ENCODE measurements around the gene HACD2. TPM values are rescaled to one million over a fixed set of nuclear protein-coding genes. Genes with fewer than 3 reads are reported as not detected.
A peak's percentile ranks its signal among the peaks of the same experiment; 100 is the strongest.
"Not testable (repeated sequence)": the region's sequence is repeated elsewhere in the genome, so short reads cannot be mapped to it uniquely, and the experiment has no call there.

The HACD2 gene
- polyA plus RNA-seq, 1 donor = 75.2 TPM

- not testable (repeated sequence) for H3K4me1 ChIP-seq (ENCODE audit: control insufficient read depth, insufficient read depth, low read length); DNase-seq; H3K9me3 ChIP-seq (ENCODE audit: control insufficient read depth, low read depth, low read length); H3K4me3 ChIP-seq (ENCODE audit: low read length); H3K36me3 ChIP-seq (ENCODE audit: control insufficient read depth, insufficient read depth, low read length); H3K27ac ChIP-seq (ENCODE audit: low read length); H3K27me3 ChIP-seq (ENCODE audit: control insufficient read depth, insufficient read depth, low read length)
- no CpG with 5 or more reads among the region's 8 CpGs for WGBS (ENCODE audit: insufficient coverage, low lambda C conversion rate)
Measured at GRCh38 chr3:123487063-123487462, 97.8 kb downstream of the HACD2 start.

- no peaks in the 10 kb centered on the region for H3K27me3 ChIP-seq (ENCODE audit: control insufficient read depth, insufficient read depth, low read length)
- no CpG with 5 or more reads among the region's 7 CpGs for WGBS (ENCODE audit: insufficient coverage, low lambda C conversion rate)
- no peaks in the 10 kb centered on the region for H3K4me1 ChIP-seq (ENCODE audit: control insufficient read depth, insufficient read depth, low read length)
- H3K36me3 ChIP-seq (ENCODE audit: control insufficient read depth, insufficient read depth, low read length) = peaks cover 4% of the 10 kb centered on the region
- H3K4me3 ChIP-seq (ENCODE audit: low read length) = no peak overlapping the region
- H3K9me3 ChIP-seq (ENCODE audit: control insufficient read depth, low read depth, low read length) = no peaks in the 10 kb centered on the region
- no peak overlapping the region for H3K27ac ChIP-seq (ENCODE audit: low read length)
- DNase-seq = no peak
Measured at GRCh38 chr3:123486460-123486859, 98.4 kb downstream of the HACD2 start.

- DNase-seq = no peak
- no CpG with 5 or more reads among the region's 4 CpGs for WGBS (ENCODE audit: insufficient coverage, low lambda C conversion rate)
- Histone ChIP-seq H3K27me3 (ENCODE audit: control insufficient read depth, insufficient read depth, low read length) (no peaks in the 10 kb centered on the region), H3K4me3 (ENCODE audit: low read length) (no peak overlapping the region), H3K27ac (ENCODE audit: low read length) (no peak overlapping the region), H3K36me3 (ENCODE audit: control insufficient read depth, insufficient read depth, low read length) (peaks cover 4% of the 10 kb centered on the region), H3K4me1 (ENCODE audit: control insufficient read depth, insufficient read depth, low read length) (no peaks in the 10 kb centered on the region), H3K9me3 (ENCODE audit: control insufficient read depth, low read depth, low read length) (no peaks in the 10 kb centered on the region)
Measured at GRCh38 chr3:123485551-123485950, 99.3 kb downstream of the HACD2 start.

- no peaks in the 10 kb centered on the region for H3K36me3 ChIP-seq (ENCODE audit: control insufficient read depth, insufficient read depth, low read length)
- no CpG with 5 or more reads among the region's 6 CpGs for WGBS (ENCODE audit: insufficient coverage, low lambda C conversion rate)
- no peaks in the 10 kb centered on the region for H3K9me3 ChIP-seq (ENCODE audit: control insufficient read depth, low read depth, low read length)
- H3K4me3 ChIP-seq (ENCODE audit: low read length) = no peak overlapping the region
- no peaks in the 10 kb centered on the region for H3K4me1 ChIP-seq (ENCODE audit: control insufficient read depth, insufficient read depth, low read length)
- no peaks in the 10 kb centered on the region for H3K27me3 ChIP-seq (ENCODE audit: control insufficient read depth, insufficient read depth, low read length)
- no peak for DNase-seq
- no peak overlapping the region for H3K27ac ChIP-seq (ENCODE audit: low read length)
Measured at GRCh38 chr3:123483146-123483545, 101.7 kb downstream of the HACD2 start.

GRCh38 chr3:123481722-123482457 lies 103.0 kb downstream of the HACD2 start:
- no peak for DNase-seq
- Histone ChIP-seq H3K9me3 (ENCODE audit: control insufficient read depth, low read depth, low read length) (no peaks in the 10 kb centered on the region), H3K27me3 (ENCODE audit: control insufficient read depth, insufficient read depth, low read length) (no peaks in the 10 kb centered on the region), H3K27ac (ENCODE audit: low read length) (no peak overlapping the region), H3K4me3 (ENCODE audit: low read length) (no peak overlapping the region), H3K36me3 (ENCODE audit: control insufficient read depth, insufficient read depth, low read length) (no peaks in the 10 kb centered on the region), H3K4me1 (ENCODE audit: control insufficient read depth, insufficient read depth, low read length) (no peaks in the 10 kb centered on the region)
- WGBS (ENCODE audit: insufficient coverage, low lambda C conversion rate) = 80% methylated on average over 2 of the region's 12 CpGs

GRCh38 chr3:123481071-123481470 lies 103.8 kb downstream of the HACD2 start:
- Histone ChIP-seq H3K4me1 (ENCODE audit: control insufficient read depth, insufficient read depth, low read length) (no peaks in the 10 kb centered on the region), H3K36me3 (ENCODE audit: control insufficient read depth, insufficient read depth, low read length) (no peaks in the 10 kb centered on the region), H3K9me3 (ENCODE audit: control insufficient read depth, low read depth, low read length) (no peaks in the 10 kb centered on the region), H3K27ac (ENCODE audit: low read length) (no peak overlapping the region), H3K27me3 (ENCODE audit: control insufficient read depth, insufficient read depth, low read length) (no peaks in the 10 kb centered on the region), H3K4me3 (ENCODE audit: low read length) (no peak overlapping the region)
- whole genome bisulfite sequencing (ENCODE audit: insufficient coverage, low lambda C conversion rate) = no CpG with 5 or more reads among the region's 7 CpGs
- DNase-seq = no peak

GRCh38 chr3:123480428-123480827 lies 104.4 kb downstream of the HACD2 start:
- Histone ChIP-seq H3K27ac (ENCODE audit: low read length) (no peak overlapping the region), H3K9me3 (ENCODE audit: control insufficient read depth, low read depth, low read length) (no peaks in the 10 kb centered on the region), H3K4me1 (ENCODE audit: control insufficient read depth, insufficient read depth, low read length) (no peaks in the 10 kb centered on the region), H3K36me3 (ENCODE audit: control insufficient read depth, insufficient read depth, low read length) (no peaks in the 10 kb centered on the region), H3K27me3 (ENCODE audit: control insufficient read depth, insufficient read depth, low read length) (no peaks in the 10 kb centered on the region), H3K4me3 (ENCODE audit: low read length) (no peak overlapping the region)
- WGBS (ENCODE audit: insufficient coverage, low lambda C conversion rate) = no CpG with 5 or more reads among the region's 4 CpGs
- no peak for DNase-seq

GRCh38 chr3:123479891-123480290 lies 105.0 kb downstream of the HACD2 start:
- Histone ChIP-seq H3K4me3 (ENCODE audit: low read length) (no peak overlapping the region), H3K4me1 (ENCODE audit: control insufficient read depth, insufficient read depth, low read length) (no peaks in the 10 kb centered on the region), H3K9me3 (ENCODE audit: control insufficient read depth, low read depth, low read length) (no peaks in the 10 kb centered on the region), H3K36me3 (ENCODE audit: control insufficient read depth, insufficient read depth, low read length) (no peaks in the 10 kb centered on the region), H3K27me3 (ENCODE audit: control insufficient read depth, insufficient read depth, low read length) (no peaks in the 10 kb centered on the region), H3K27ac (ENCODE audit: low read length) (no peak overlapping the region)
- no CpG with 5 or more reads among the region's 10 CpGs for WGBS (ENCODE audit: insufficient coverage, low lambda C conversion rate)
- no peak for DNase-seq

- WGBS (ENCODE audit: insufficient coverage, low lambda C conversion rate) = no CpG with 5 or more reads among the region's 2 CpGs
- no peak overlapping the region for H3K4me3 ChIP-seq (ENCODE audit: low read length)
- no peaks in the 10 kb centered on the region for H3K4me1 ChIP-seq (ENCODE audit: control insufficient read depth, insufficient read depth, low read length)
- no peaks in the 10 kb centered on the region for H3K27me3 ChIP-seq (ENCODE audit: control insufficient read depth, insufficient read depth, low read length)
- DNase-seq = no peak
- H3K27ac ChIP-seq (ENCODE audit: low read length) = no peak overlapping the region
- no peaks in the 10 kb centered on the region for H3K36me3 ChIP-seq (ENCODE audit: control insufficient read depth, insufficient read depth, low read length)
- no peaks in the 10 kb centered on the region for H3K9me3 ChIP-seq (ENCODE audit: control insufficient read depth, low read depth, low read length)
Measured at GRCh38 chr3:123478314-123478713, 106.5 kb downstream of the HACD2 start.

GRCh38 chr3:123476967-123477750 lies 107.7 kb downstream of the HACD2 start:
- Histone ChIP-seq H3K27me3 (ENCODE audit: control insufficient read depth, insufficient read depth, low read length) (no peaks in the 10 kb centered on the region), H3K27ac (ENCODE audit: low read length) (no peak overlapping the region), H3K9me3 (ENCODE audit: control insufficient read depth, low read depth, low read length) (no peaks in the 10 kb centered on the region), H3K36me3 (ENCODE audit: control insufficient read depth, insufficient read depth, low read length) (no peaks in the 10 kb centered on the region), H3K4me1 (ENCODE audit: control insufficient read depth, insufficient read depth, low read length) (no peaks in the 10 kb centered on the region), H3K4me3 (ENCODE audit: low read length) (no peak overlapping the region)
- 50% methylated on average over 1 of the region's 15 CpGs for WGBS (ENCODE audit: insufficient coverage, low lambda C conversion rate)
- DNase-seq = peak in 1 of 2 donors; percentile 40
